CD4-positive, alpha-beta memory T cell (primary cell): ENCODE data around the gene SLC25A42. TPM values are rescaled to one million over a fixed set of nuclear protein-coding genes. Genes with fewer than 3 reads are reported as not detected.

Experiments
- CTCF ChIA-PET: fragments of 350-600 bp; sonication (Branson Sonifier 250); formaldehyde crosslinking; loops from one replicate; lab custom pipeline; 2021; ENCODE audit warnings: inconsistent platforms; ENCODE audit not compliant: partially characterized antibody; lab: Charles Lee
- POLR2A ChIA-PET: fragments of 350-600 bp; sonication (Branson Sonifier 250); formaldehyde crosslinking; loops from one replicate; lab custom pipeline; 2021; ENCODE audit not compliant: partially characterized antibody; lab: Charles Lee
- DNase-seq, 5 donors: peaks; one replicate each; pipeline versions ENCODE4 v3.0.0 to v3.0.0-alpha.2; 2020 to 2022; ENCODE audit warnings: mixed read lengths in 1 of 5
- H3K27ac ChIP-seq: one replicate; pipeline ENCODE4 v1.7.0; 2013; ENCODE audit warnings: low read depth, low read length
- H3K27me3 ChIP-seq: 2 replicates; pipeline ENCODE4 v1.7.0; 2013; ENCODE audit warnings: mild to moderate bottlenecking, low read length, moderate library complexity; ENCODE audit not compliant: insufficient read depth
- H3K36me3 ChIP-seq: 2 replicates; pipeline ENCODE4 v1.7.0; 2013; ENCODE audit warnings: mild to moderate bottlenecking, low read length, moderate library complexity; ENCODE audit not compliant: insufficient read depth
- H3K4me1 ChIP-seq: 2 replicates; pipeline ENCODE4 v1.7.0; 2013; ENCODE audit warnings: mild to moderate bottlenecking, low read length, moderate library complexity; ENCODE audit not compliant: insufficient read depth
- H3K4me3 ChIP-seq, 2 donors: one replicate each; pipeline ENCODE4 v1.7.0; 2013; ENCODE audit warnings: low read length in 2 of 2, mild to moderate bottlenecking in 1 of 2
- H3K9me3 ChIP-seq, 2 donors: one replicate each; pipeline ENCODE4 v1.7.0; 2013; ENCODE audit warnings: low read length in 2 of 2, control low read depth in 1 of 2; ENCODE audit not compliant: control insufficient read depth in 1 of 2
- H3K27ac Mint-ChIP-seq, 7 donors: one replicate each; pipeline ENCODE4 v1.8.0; 2020 to 2021; ENCODE audit warnings: mixed read lengths in 7 of 7, mild to moderate bottlenecking in 6 of 7, inconsistent platforms in 3 of 7, moderate library complexity in 3 of 7
- H3K27me3 Mint-ChIP-seq, 2 donors: one replicate each; pipeline ENCODE4 v1.8.0; 2020 to 2021; ENCODE audit warnings: mixed read lengths in 2 of 2
- H3K36me3 Mint-ChIP-seq, 2 donors: one replicate each; pipeline ENCODE4 v1.8.0; 2020 to 2021; ENCODE audit warnings: mixed read lengths in 2 of 2, inconsistent platforms in 1 of 2, mild to moderate bottlenecking in 1 of 2
- H3K4me1 Mint-ChIP-seq, 4 donors: one replicate each; pipeline ENCODE4 v1.8.0; 2020 to 2021; ENCODE audit warnings: mixed read lengths in 4 of 4, mild to moderate bottlenecking in 1 of 4
- H3K4me3 Mint-ChIP-seq, 8 donors: one replicate each; pipeline ENCODE4 v1.8.0; 2020 to 2021; ENCODE audit warnings: mixed read lengths in 8 of 8, mild to moderate bottlenecking in 7 of 8, moderate library complexity in 6 of 8, inconsistent platforms in 3 of 8
- H3K9me3 Mint-ChIP-seq, 8 donors: one replicate each; pipeline ENCODE4 v1.8.0; 2020 to 2021; ENCODE audit warnings: mixed read lengths in 8 of 8, mild to moderate bottlenecking in 5 of 8, inconsistent platforms in 3 of 8, moderate library complexity in 1 of 8
- intact Hi-C: fragments of 100-400 bp; cut with micrococcal nuclease; formaldehyde crosslinking; loops from one replicate; pipeline ENCODE4 v1.15.1; 2023
- polyA plus RNA-seq, 2 donors: library from polyadenylated mRNA; unstranded; fragments of 300-500 nt; fragmentation: Illumina TruSeq; gene quantifications; one replicate each; pipeline ENCODE4 v1.2.3, GENCODE V29; 2021
- total RNA-seq, 2 experiments: library from RNA; stranded (reverse); gene quantifications; one replicate each; pipeline ENCODE4 v1.2.3, GENCODE V29; 2021

Gene SLC25A42
- total and polyA plus RNA-seq, 4 experiments from 2014 or later = 11.3 to 31.6 (median 21.0) TPM

DNA sequence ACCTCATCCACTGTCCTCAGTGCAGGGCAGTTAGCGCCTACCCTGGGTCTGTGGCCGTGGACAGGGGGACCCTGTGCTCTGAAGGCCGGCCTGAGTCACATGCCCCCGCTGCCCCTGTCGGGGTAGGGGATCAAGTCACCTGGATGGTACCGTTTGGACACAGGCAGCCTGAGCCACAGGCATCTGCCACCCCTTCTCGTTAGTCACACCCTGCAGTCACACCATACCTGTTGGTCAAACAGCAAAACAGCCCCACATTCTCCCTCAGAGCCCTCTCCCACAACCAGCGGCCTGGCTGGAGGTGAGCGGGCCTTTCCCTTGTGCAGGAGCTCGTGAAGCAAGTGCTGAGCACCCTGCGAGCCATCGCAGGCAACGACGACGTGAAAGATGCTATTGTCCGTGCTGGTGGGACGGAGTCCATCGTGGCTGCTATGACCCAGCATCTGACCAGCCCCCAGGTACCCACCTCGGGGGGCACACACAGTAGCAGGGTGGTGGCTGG lies 8.8 kb upstream of the SLC25A42 start:
- H3K9me3 Mint-ChIP-seq = no peaks in the 10 kb centered on the region
- Histone ChIP-seq H3K36me3 (peaks cover 29% of the 10 kb centered on the region), H3K9me3 (no peaks in the 10 kb centered on the region), H3K27ac (no peak overlapping the region), H3K4me3 (no peak overlapping the region), H3K4me1 (no peaks in the 10 kb centered on the region), H3K27me3 (no peaks in the 10 kb centered on the region)
- ChIA-PET CTCF (interaction anchor here (1.0 to 7.3 kb wide), 16 partner anchors 10 to 171 kb away, joined by 3 to 60 read pairs (median 4); no protein-coding TSS in a partner anchor), POLR2A (interaction anchor here (1.9 kb wide), 1 partner anchor 9 kb away, joined by 7 read pairs; the partner anchor contains the start of gene SLC25A42)
- H3K4me1 Mint-ChIP-seq = no peaks in the 10 kb centered on the region
- H3K27ac Mint-ChIP-seq = no peak overlapping the region
- no peak overlapping the region for H3K4me3 Mint-ChIP-seq
- no peak for DNase-seq
- peaks cover 10 to 23% of the 10 kb centered on the region in 2 donors for H3K36me3 Mint-ChIP-seq
- intact Hi-C loops = no loop called here
- H3K27me3 Mint-ChIP-seq = no peaks in the 10 kb centered on the region

DNA sequence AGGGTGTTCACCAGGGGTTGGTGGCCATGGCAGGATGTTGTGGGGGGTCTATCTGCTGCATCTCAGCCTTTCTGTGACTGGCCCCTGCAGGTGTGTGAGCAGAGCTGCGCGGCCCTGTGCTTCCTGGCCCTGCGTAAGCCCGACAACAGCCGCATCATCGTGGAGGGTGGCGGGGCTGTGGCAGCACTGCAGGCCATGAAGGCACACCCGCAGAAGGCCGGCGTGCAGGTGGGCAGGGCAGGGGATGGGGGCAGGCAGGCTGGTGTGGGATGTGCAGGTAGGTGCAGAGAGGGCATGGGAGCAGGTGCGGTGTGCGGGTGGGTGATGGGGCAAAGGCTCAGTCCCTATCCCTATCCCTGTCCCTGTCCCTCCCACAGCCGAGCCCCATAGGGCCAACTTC lies 8.1 kb upstream of the SLC25A42 start:
- no peaks in the 10 kb centered on the region for H3K4me1 Mint-ChIP-seq
- Histone ChIP-seq H3K27ac (no peak overlapping the region), H3K9me3 (no peaks in the 10 kb centered on the region), H3K27me3 (no peaks in the 10 kb centered on the region), H3K4me1 (no peaks in the 10 kb centered on the region), H3K4me3 (no peak overlapping the region), H3K36me3 (peaks cover 29% of the 10 kb centered on the region)
- no peaks in the 10 kb centered on the region for H3K27me3 Mint-ChIP-seq
- H3K9me3 Mint-ChIP-seq = no peaks in the 10 kb centered on the region
- no peak for DNase-seq
- intact Hi-C loops = no loop called here
- H3K4me3 Mint-ChIP-seq = no peak overlapping the region
- H3K27ac Mint-ChIP-seq = no peak overlapping the region
- CTCF ChIA-PET = interaction anchor here (1.1 to 5.6 kb wide), 10 partner anchors 10 to 170 kb away, joined by 3 to 34 read pairs (median 6); no protein-coding TSS in a partner anchor
- POLR2A ChIA-PET = interaction anchor here (1.9 kb wide), 1 partner anchor 8 kb away, joined by 7 read pairs; the partner anchor contains the start of gene SLC25A42
- H3K36me3 Mint-ChIP-seq = peaks cover 10 to 17% of the 10 kb centered on the region in 2 donors

DNA sequence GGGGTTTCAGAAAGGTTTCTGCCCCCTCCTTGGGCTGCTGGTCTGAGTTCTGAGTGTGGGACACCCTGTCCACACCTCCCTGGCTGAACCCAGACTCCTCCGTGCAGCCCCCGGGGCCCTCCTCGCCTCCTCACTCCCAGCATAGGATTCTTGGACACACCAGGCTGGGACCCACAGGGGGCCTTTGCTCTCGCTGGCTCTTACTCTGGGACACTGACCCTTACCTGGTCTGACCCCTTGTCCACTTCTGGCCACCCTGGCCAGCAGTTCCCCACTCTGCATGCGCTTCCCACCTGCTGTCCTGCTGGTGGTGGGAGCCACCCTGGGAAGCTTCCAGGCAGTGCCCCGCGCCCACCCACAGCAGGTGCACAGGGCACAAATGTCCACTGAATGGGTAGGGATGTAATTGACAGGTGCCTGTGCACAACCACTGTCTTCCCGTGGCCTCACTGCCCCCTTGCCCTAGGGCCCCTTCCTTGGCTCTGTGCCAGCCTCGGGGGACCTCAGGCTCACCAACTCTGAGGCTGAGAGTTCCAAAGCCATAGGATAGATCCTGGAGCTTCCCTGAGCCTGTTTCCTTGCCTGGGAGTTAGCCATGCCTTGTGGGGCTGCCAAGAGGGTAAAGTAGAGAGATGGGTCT lies 7.0 kb upstream of the SLC25A42 start:
- Histone ChIP-seq H3K4me1 (no peaks in the 10 kb centered on the region), H3K9me3 (no peaks in the 10 kb centered on the region), H3K36me3 (peaks cover 25% of the 10 kb centered on the region), H3K4me3 (no peak overlapping the region), H3K27me3 (no peaks in the 10 kb centered on the region), H3K27ac (no peak overlapping the region)
- no peak for DNase-seq
- Mint-ChIP-seq H3K9me3 (no peaks in the 10 kb centered on the region), H3K4me1 (no peaks in the 10 kb centered on the region), H3K27me3 (no peaks in the 10 kb centered on the region), H3K36me3 (peaks cover 10 to 15% of the 10 kb centered on the region in 2 donors), H3K4me3 (no peak overlapping the region), H3K27ac (no peak overlapping the region)
- intact Hi-C loops = no loop called here
- ChIA-PET POLR2A (no interaction called here), CTCF (interaction anchor here (1.4 to 2.8 kb wide), 3 partner anchors 59 to 169 kb away, joined by 5 to 13 read pairs (median 6); no protein-coding TSS in a partner anchor)

DNA sequence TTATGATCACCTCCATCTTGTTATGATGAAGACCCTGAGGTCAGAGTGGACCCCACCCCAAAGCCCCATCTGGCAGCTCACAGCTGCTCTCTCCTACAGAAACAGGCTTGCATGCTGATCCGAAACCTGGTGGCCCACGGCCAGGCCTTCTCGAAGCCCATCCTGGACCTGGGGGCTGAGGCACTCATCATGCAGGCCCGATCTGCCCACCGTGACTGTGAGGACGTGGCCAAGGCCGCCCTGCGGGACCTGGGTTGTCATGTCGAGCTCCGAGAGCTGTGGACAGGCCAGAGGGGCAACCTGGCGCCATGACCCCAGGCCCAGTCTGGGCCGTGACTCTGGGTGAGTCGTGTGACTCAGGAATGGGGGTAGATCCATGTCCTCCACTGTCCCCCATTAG lies 6.5 kb upstream of the SLC25A42 start:
- Mint-ChIP-seq H3K4me3 (no peak overlapping the region), H3K27me3 (no peaks in the 10 kb centered on the region), H3K4me1 (peaks cover 0 to 3% (median under 1%) of the 10 kb centered on the region in 4 donors), H3K36me3 (peaks cover 10 to 15% of the 10 kb centered on the region in 2 donors), H3K9me3 (no peaks in the 10 kb centered on the region), H3K27ac (no peak overlapping the region)
- intact Hi-C loops = no loop called here
- POLR2A ChIA-PET = no interaction called here
- no peak for DNase-seq
- Histone ChIP-seq H3K36me3 (peaks cover 21% of the 10 kb centered on the region), H3K4me3 (no peak overlapping the region), H3K27me3 (no peaks in the 10 kb centered on the region), H3K4me1 (no peaks in the 10 kb centered on the region), H3K27ac (no peak overlapping the region), H3K9me3 (no peaks in the 10 kb centered on the region)
- CTCF ChIA-PET = interaction anchor here (1.4 to 2.8 kb wide), 2 partner anchors 58 to 83 kb away, joined by 5 to 13 read pairs; no protein-coding TSS in a partner anchor

DNA sequence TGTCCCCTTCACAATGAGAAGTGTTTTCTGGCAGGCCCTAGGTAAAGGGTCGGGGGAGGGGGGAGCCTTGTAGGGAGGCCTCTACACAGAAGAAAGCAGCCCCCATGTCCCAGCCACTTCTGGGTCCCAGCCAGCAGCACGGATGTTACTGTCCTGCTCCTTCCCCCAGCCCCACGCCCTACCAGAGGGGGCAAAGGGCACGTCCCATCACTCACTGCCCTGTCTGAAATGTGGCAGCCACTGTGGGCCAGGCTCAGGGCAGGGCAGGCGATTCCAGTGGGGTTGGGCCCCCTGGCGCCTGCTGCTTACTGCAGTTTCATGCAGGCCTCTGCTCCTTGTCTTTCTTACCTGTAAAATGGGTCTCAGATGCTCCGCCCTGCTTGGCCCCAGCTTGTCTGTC lies 6.1 kb upstream of the SLC25A42 start:
- Histone ChIP-seq H3K9me3 (no peaks in the 10 kb centered on the region), H3K36me3 (peaks cover 17% of the 10 kb centered on the region), H3K4me1 (peaks cover 2% of the 10 kb centered on the region), H3K4me3 (no peak overlapping the region), H3K27me3 (no peaks in the 10 kb centered on the region), H3K27ac (no peak overlapping the region)
- peaks cover 0 to 7% (median 2%) of the 10 kb centered on the region in 4 donors for H3K4me1 Mint-ChIP-seq
- H3K36me3 Mint-ChIP-seq = peaks cover 9 to 15% of the 10 kb centered on the region in 2 donors
- no peaks in the 10 kb centered on the region for H3K9me3 Mint-ChIP-seq
- intact Hi-C loops = no loop called here
- ChIA-PET CTCF (interaction anchor here (2.8 kb wide), 1 partner anchor 82 kb away, joined by 13 read pairs; no protein-coding TSS in a partner anchor), POLR2A (no interaction called here)
- no peak overlapping the region for H3K4me3 Mint-ChIP-seq
- DNase-seq = no peak
- H3K27me3 Mint-ChIP-seq = no peaks in the 10 kb centered on the region
- H3K27ac Mint-ChIP-seq = peak overlapping the region in 1 of 7 donors; percentile 44

DNA sequence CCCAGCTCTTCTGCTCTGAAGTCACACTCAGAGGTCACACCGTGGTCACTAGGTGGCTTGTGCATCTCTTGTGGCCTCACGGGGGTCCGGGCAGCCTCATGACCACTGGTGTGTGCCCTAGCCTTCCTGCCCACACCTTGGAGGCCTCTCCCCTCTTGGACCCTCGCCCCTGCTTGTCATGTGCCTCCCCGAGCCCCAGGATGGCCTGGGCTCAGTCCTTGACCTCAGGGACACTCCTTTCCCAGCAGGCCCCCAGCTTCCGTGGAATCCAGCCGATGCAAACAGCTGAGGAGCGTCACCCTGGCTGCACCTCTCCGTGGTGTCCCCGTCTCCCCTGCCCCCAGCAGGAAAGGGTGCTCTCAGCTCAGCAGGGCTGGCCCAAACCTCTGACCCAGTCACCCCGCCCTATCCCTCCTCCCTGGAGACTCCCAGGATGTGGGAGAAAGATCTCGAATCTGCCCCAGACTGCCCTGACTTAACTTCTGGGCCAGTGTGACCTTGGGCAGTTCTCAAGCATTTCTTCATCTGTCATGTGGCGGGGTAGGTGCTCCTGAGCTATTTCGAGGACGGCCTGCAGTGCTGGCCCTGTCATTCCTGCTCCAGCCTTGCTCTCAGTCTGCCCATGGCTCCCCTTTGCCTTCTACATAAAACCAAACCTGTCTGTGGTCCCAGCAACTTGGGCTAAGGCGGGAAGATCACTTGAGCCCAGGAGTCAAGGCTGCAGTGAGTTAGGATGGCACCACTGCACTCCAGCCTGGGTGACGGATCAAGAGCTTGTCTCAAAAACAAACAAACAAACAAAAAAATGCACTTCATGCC lies 4.6 kb upstream of the SLC25A42 start:
- Mint-ChIP-seq H3K36me3 (peaks cover 6 to 12% of the 10 kb centered on the region in 2 donors), H3K9me3 (no peaks in the 10 kb centered on the region), H3K4me1 (peaks cover 3 to 12% (median 8%) of the 10 kb centered on the region in 4 donors), H3K27ac (peak overlapping the region in 1 of 7 donors; percentile 56), H3K27me3 (no peaks in the 10 kb centered on the region), H3K4me3 (no peak overlapping the region)
- H3K27me3 ChIP-seq = no peaks in the 10 kb centered on the region
- no peak overlapping the region for H3K4me3 ChIP-seq
- ChIA-PET CTCF (no interaction called here), POLR2A (no interaction called here)
- H3K27ac ChIP-seq = no peak overlapping the region
- intact Hi-C loops = no loop called here
- H3K4me1 ChIP-seq = peaks cover 8% of the 10 kb centered on the region
- DNase-seq = no peak
- peaks cover 12% of the 10 kb centered on the region for H3K36me3 ChIP-seq
- no peaks in the 10 kb centered on the region for H3K9me3 ChIP-seq
